ENCODE data around the gene C11orf68. TPM values are rescaled to one million over a fixed set of nuclear protein-coding genes. Genes with fewer than 3 reads are reported as not detected.

Gene C11orf68
- total and polyA plus RNA-seq, 7 donors, result 52.8 to 98.7 (median 60.7) TPM

- no peak overlapping the region for H3K4me3 ChIP-seq
- no peaks in the 10 kb centered on the region for H3K4me1 ChIP-seq
- 74 to 82% (median 77%) methylated on average over 12 of the region's 12 CpGs for WGBS, 3 donors
- no peak for TF ChIP-seq CTCF (IDR thresholded peaks at IDR 0.05)
- intact Hi-C loops (cut with DNase I), result no loop called here
- H3K9me3 ChIP-seq, result no peaks in the 10 kb centered on the region
- peaks cover 0 to 4% (median 0%) of the 10 kb centered on the region in 3 donors for H3K27me3 ChIP-seq (ENCODE audit: insufficient read depth in 3 of 3, low read length in 2 of 3)
- no peak overlapping the region for H3K27ac ChIP-seq
- H3K36me3 ChIP-seq (ENCODE audit: insufficient read depth in 1 of 2, low read depth in 1 of 2), result no peaks in the 10 kb centered on the region
- ATAC-seq, result no peak
- no peak for DNase-seq
Observed at GRCh38 chr11:65947603-65948125, 28.8 kb upstream of the C11orf68 start.

- ATAC-seq (no peak), DNase-seq (no peak)
- Histone ChIP-seq H3K27me3 (ENCODE audit: insufficient read depth in 3 of 3, low read length in 2 of 3) (peaks cover 0 to 4% (median 0%) of the 10 kb centered on the region in 3 donors), H3K4me3 (no peak overlapping the region), H3K27ac (no peak overlapping the region), H3K36me3 (ENCODE audit: insufficient read depth in 1 of 2, low read depth in 1 of 2) (no peaks in the 10 kb centered on the region), H3K4me1 (no peaks in the 10 kb centered on the region), H3K9me3 (no peaks in the 10 kb centered on the region)
- WGBS, 3 donors, result 22 to 24% (median 22%) methylated on average over 11 to 13 of the region's 13 CpGs
- no peak for TF ChIP-seq CTCF (IDR thresholded peaks at IDR 0.05)
- intact Hi-C loops (cut with DNase I), result no loop called here
Observed at GRCh38 chr11:65947133-65947532, 28.3 kb upstream of the C11orf68 start.

- peak in 1 of 4 donors; percentile 27 for ATAC-seq
- Histone ChIP-seq H3K36me3 (ENCODE audit: insufficient read depth in 1 of 2, low read depth in 1 of 2) (no peaks in the 10 kb centered on the region), H3K27me3 (ENCODE audit: insufficient read depth in 3 of 3, low read length in 2 of 3) (peaks cover 0 to 4% (median 0%) of the 10 kb centered on the region in 3 donors), H3K4me1 (no peaks in the 10 kb centered on the region), H3K9me3 (no peaks in the 10 kb centered on the region), H3K27ac (no peak overlapping the region), H3K4me3 (no peak overlapping the region)
- TF ChIP-seq CTCF (IDR thresholded peaks at IDR 0.05), result no peak
- WGBS, 3 donors, result 82 to 87% (median 86%) methylated on average over 4 of the region's 4 CpGs
- intact Hi-C loops (cut with DNase I), result no loop called here
- DNase-seq, result no peak
Observed at GRCh38 chr11:65946655-65947054, 27.8 kb upstream of the C11orf68 start.

- ATAC-seq (no peak), DNase-seq (no peak)
- H3K9me3 ChIP-seq, result no peaks in the 10 kb centered on the region
- no peak overlapping the region for H3K4me3 ChIP-seq
- H3K36me3 ChIP-seq (ENCODE audit: insufficient read depth in 1 of 2, low read depth in 1 of 2), result no peaks in the 10 kb centered on the region
- H3K4me1 ChIP-seq, result no peaks in the 10 kb centered on the region
- no peak for TF ChIP-seq CTCF (IDR thresholded peaks at IDR 0.05)
- intact Hi-C loops (cut with DNase I), result no loop called here
- H3K27ac ChIP-seq, result no peak overlapping the region
- 77 to 86% (median 82%) methylated on average over 11 of the region's 11 CpGs for WGBS, 3 donors
- peaks cover 0 to 4% (median 0%) of the 10 kb centered on the region in 3 donors for H3K27me3 ChIP-seq (ENCODE audit: insufficient read depth in 3 of 3, low read length in 2 of 3)
Observed at GRCh38 chr11:65945941-65946558, 27.2 kb upstream of the C11orf68 start.
